SU-DHL-6 (cell line): ENCODE measurements around the gene PCF11.
A peak's percentile ranks its signal among the peaks of the same experiment; 100 is the strongest.

Experiments
- H2AFZ ChIP-seq: fragments of 200-600 bp; sonication (generic); 2 replicates; pipeline ENCODE4 v1.6.1; 2014; ENCODE audit warnings: low read depth, mild to moderate bottlenecking, moderate library complexity, mixed read lengths, antibody characterized with exemption, low read length; ENCODE audit not compliant: severe bottlenecking
- H3F3A ChIP-seq: fragments of 200-600 bp; shearing (Covaris generic); 2 replicates; pipeline ENCODE4 v1.6.0; 2016; ENCODE audit warnings: antibody characterized with exemption, mild to moderate bottlenecking; ENCODE audit not compliant: insufficient read depth
- H3K27ac ChIP-seq: fragments of 200-600 bp; sonication (generic); 2 replicates; pipeline ENCODE4 v1.5.1; 2016; ENCODE audit warnings: low read depth, mild to moderate bottlenecking, low read length, moderate library complexity, mixed read lengths
- H3K27me3 ChIP-seq: fragments of 200-600 bp; sonication (generic), shearing (Covaris generic); 2 replicates; pipeline ENCODE4 v1.6.0; 2014; ENCODE audit warnings: mild to moderate bottlenecking, low read length
- H3K36me3 ChIP-seq: fragments of 200-600 bp; sonication (generic); 2 replicates; pipeline ENCODE4 v1.6.1; 2014; ENCODE audit warnings: mild to moderate bottlenecking, low read length, mixed read lengths
- H3K4me2 ChIP-seq: fragments of 300-600, 200-600 bp; shearing (Covaris generic), sonication (generic); 2 replicates; pipeline ENCODE4 v1.6.0; 2014; ENCODE audit warnings: low read length, low read depth, mild to moderate bottlenecking; ENCODE audit not compliant: poor library complexity, severe bottlenecking
- H3K4me3 ChIP-seq: fragments of 200-600 bp; sonication (generic); 2 replicates; pipeline ENCODE4 v1.5.1; 2014; ENCODE audit warnings: antibody characterized with exemption, low read length, mild to moderate bottlenecking, mixed read lengths; ENCODE audit not compliant: insufficient read depth, poor library complexity, severe bottlenecking
- H3K79me2 ChIP-seq: fragments of 200-600 bp; sonication (generic); 2 replicates; pipeline ENCODE4 v1.6.1; 2014; ENCODE audit warnings: mild to moderate bottlenecking, low read length, moderate library complexity; ENCODE audit not compliant: insufficient read depth
- H3K9ac ChIP-seq: fragments of 200-600 bp; sonication (generic); 2 replicates; pipeline ENCODE4 v1.7.0; 2014; ENCODE audit warnings: mild to moderate bottlenecking, low read length
- H3K9me2 ChIP-seq: fragments of 200-600 bp; sonication (generic); replicated peaks from 2 replicates; pipeline ENCODE4 v1.6.1; 2014; ENCODE audit warnings: low read length; ENCODE audit not compliant: insufficient read depth
- H3K9me3 ChIP-seq: fragments of 200-600 bp; sonication (generic); 2 replicates; pipeline ENCODE4 v1.6.1; 2014; ENCODE audit warnings: low read length, mixed read lengths; ENCODE audit not compliant: insufficient read depth
- H4K20me1 ChIP-seq: fragments of 200-600 bp; sonication (generic); 2 replicates; pipeline ENCODE4 v1.6.1; 2014; ENCODE audit warnings: low read depth, mild to moderate bottlenecking, antibody characterized with exemption, low read length, moderate library complexity, mixed read lengths
- CTCF ChIP-seq: fragments of 200-600 bp; sonication (generic); IDR thresholded peaks from one replicate; pipeline ENCODE4 v1.5.1; 2017; ENCODE audit warnings: antibody characterized with exemption, mild to moderate bottlenecking, low read length, moderate library complexity; ENCODE audit not compliant: insufficient read depth, poor library complexity, severe bottlenecking
- EZH2phosphoT487 ChIP-seq: fragments of 200-600 bp; sonication (generic), shearing (Covaris generic); conservative IDR thresholded peaks from 2 replicates; pipeline ENCODE4 v1.6.1; 2018; ENCODE audit warnings: mild to moderate bottlenecking, antibody characterized with exemption, low read length, moderate library complexity, mixed read lengths

The PCF11 gene

DNA sequence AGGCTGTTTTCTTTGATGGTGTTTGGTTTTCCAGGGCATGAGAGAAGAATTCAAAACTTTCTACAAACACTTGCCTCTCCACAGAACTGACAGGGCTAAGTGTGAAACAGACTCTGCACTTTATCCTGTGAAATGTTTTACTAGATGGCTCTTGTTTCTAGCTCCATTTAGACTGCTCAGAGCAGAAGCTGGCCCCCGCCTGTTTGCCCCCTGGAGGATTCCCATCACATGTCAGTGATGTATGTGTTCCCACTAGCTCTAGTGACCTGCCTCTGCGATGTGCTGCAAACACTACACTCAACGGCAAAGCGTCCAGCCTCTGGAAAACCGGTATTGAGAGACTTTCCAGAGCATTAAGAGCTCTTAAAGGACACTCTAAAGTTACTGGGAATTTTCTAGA, 41.4 kb upstream of the PCF11 start:
- Histone ChIP-seq H3K36me3 (no peaks in the 10 kb centered on the region), H3K27me3 (no peaks in the 10 kb centered on the region), H3K79me2 (no peaks in the 10 kb centered on the region), H3F3A (no peaks in the 10 kb centered on the region), H3K9me3 (no peaks in the 10 kb centered on the region), H3K27ac (no peak overlapping the region), H4K20me1 (no peaks in the 10 kb centered on the region), H2AFZ (no peak overlapping the region), H3K4me3 (no peak overlapping the region), H3K9ac (no peak overlapping the region), H3K4me2 (no peak overlapping the region), H3K9me2 (no peaks in the 10 kb centered on the region)
- TF ChIP-seq CTCF (no peak), EZH2phosphoT487 (no peak)

DNA sequence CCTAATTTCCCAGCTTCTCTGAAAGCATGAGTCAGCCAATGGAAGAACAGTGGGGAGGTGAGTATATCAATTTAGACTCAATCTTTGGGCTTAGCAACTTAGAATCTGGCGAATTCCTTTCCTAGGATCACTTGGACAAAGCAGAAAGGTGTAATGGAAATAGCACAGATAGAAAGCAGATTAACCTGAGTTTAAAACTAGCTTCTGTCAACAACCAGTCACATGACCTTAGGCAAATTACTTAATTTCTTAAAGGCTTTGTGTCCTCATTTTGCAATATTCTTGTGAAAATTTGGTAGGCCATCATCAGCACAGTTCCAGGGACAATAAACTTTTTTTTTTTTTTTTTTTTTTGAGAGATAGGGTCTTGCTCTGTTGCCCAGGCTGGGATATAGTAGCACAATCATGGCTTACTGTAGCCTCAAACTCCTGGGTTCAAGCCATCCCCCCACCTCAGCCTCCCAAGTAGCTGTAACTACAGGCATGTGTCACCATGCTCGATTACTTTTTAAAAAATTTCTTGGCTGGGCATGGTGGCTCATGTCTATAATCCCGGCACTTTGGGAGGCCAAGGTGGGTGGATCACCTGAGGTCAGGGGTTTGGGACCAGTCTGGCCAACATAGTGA, 40.8 kb upstream of the PCF11 start:
- Histone ChIP-seq H3K4me2 (peak overlapping the region; percentile 96), H3K4me3 (no peak overlapping the region), H3F3A (no peaks in the 10 kb centered on the region), H3K27ac (no peak overlapping the region), H3K36me3 (no peaks in the 10 kb centered on the region), H3K9me2 (no peaks in the 10 kb centered on the region), H3K9ac (no peak overlapping the region), H3K79me2 (no peaks in the 10 kb centered on the region), H4K20me1 (no peaks in the 10 kb centered on the region), H3K27me3 (no peaks in the 10 kb centered on the region), H3K9me3 (no peaks in the 10 kb centered on the region), H2AFZ (no peak overlapping the region)
- TF ChIP-seq EZH2phosphoT487 (no peak), CTCF (no peak)

DNA sequence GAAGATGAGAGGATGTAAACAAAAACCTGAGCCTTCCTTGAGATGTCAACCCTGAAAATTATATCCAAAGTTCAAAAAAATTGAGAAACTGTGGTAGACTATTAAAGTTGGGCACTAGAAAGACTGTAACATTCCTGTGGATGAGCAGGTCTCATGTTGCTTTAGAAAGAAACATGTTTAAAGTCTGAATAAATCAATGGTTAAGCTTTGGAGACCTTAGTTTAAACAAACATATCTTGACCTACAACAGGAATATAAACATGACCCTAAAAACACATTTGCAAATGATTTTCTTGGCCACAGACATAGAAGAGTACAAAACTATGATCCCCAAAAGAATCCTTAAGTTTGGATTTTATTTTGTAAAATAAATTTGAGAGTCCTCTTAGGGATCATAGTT, 38.1 kb upstream of the PCF11 start:
- H3K79me2 ChIP-seq = no peaks in the 10 kb centered on the region
- no peaks in the 10 kb centered on the region for H4K20me1 ChIP-seq
- no peaks in the 10 kb centered on the region for H3K9me2 ChIP-seq
- H3K9ac ChIP-seq = no peak overlapping the region
- no peaks in the 10 kb centered on the region for H3K36me3 ChIP-seq
- no peak overlapping the region for H2AFZ ChIP-seq
- no peak overlapping the region for H3K27ac ChIP-seq
- no peaks in the 10 kb centered on the region for H3K27me3 ChIP-seq
- H3F3A ChIP-seq = no peaks in the 10 kb centered on the region
- H3K4me3 ChIP-seq = no peak overlapping the region
- TF ChIP-seq EZH2phosphoT487 = no peak
- no peak for TF ChIP-seq CTCF
- no peaks in the 10 kb centered on the region for H3K9me3 ChIP-seq
- H3K4me2 ChIP-seq = no peak overlapping the region
